Measurements from ENCODE around the gene PCID2.
"Not testable (repeated sequence)": the region's sequence is repeated elsewhere in the genome, so short reads cannot be mapped to it uniquely, and the experiment has no call there.

The PCID2 gene

DNA sequence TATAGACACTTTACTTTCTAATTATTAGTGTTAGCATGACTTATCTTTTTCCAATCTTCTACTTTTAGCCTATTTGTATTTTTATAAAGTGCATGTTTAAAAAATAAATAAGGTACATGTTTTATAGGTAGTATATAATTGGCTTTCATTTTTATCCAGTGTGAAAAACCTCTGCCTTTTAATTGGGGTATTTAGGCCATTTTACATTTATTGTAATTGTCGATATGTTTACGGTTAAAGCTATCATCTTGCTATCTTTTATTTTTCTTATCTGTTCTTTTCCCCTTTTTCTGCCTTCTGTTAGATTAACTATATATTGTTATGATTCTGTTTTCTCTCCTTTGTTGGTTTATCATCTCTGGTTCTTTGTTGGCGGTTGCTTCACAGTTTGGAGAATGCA lies 40.9 kb downstream of the PCID2 start:
- no peak for DNase-seq (ENCODE audit: low spot score)
- TF ChIP-seq CTCF (IDR thresholded peaks at IDR 0.05; ENCODE audit: borderline replicate concordance, control extremely low read depth, extremely low read depth, insufficient read depth, missing control alignments) = no peak
- in situ Hi-C loops (cut with MboI; ENCODE audit: low sequenced_read_pairs, unreplicated experiment) = no loop called here

- DNase-seq (ENCODE audit: low spot score) = no peak
- no peak for TF ChIP-seq CTCF (IDR thresholded peaks at IDR 0.05; ENCODE audit: borderline replicate concordance, control extremely low read depth, extremely low read depth, insufficient read depth, missing control alignments)
- in situ Hi-C loops (cut with MboI; ENCODE audit: low sequenced_read_pairs, unreplicated experiment) = no loop called here
Measured at GRCh38 chr13:113167155-113167554, 41.3 kb downstream of the PCID2 start.

- TF ChIP-seq CTCF (IDR thresholded peaks at IDR 0.05; ENCODE audit: borderline replicate concordance, control extremely low read depth, extremely low read depth, insufficient read depth, missing control alignments) = no peak
- DNase-seq (ENCODE audit: low spot score) = no peak
Measured at GRCh38 chr13:113166681-113167080, 41.8 kb downstream of the PCID2 start.

GRCh38 chr13:113166266-113166665 lies 42.2 kb downstream of the PCID2 start:
- DNase-seq (ENCODE audit: low spot score) = no peak
- TF ChIP-seq CTCF (IDR thresholded peaks at IDR 0.05; ENCODE audit: borderline replicate concordance, control extremely low read depth, extremely low read depth, insufficient read depth, missing control alignments) = no peak
- in situ Hi-C loops (cut with MboI; ENCODE audit: low sequenced_read_pairs, unreplicated experiment) = no loop called here

More at GRCh38 chr13:113166681-113167080, 41.8 kb downstream of the PCID2 start:
- in situ Hi-C loops (cut with MboI; ENCODE audit: low sequenced_read_pairs, unreplicated experiment) = no loop called here

- no peak for DNase-seq (ENCODE audit: low spot score)
- no peak for TF ChIP-seq CTCF (IDR thresholded peaks at IDR 0.05; ENCODE audit: borderline replicate concordance, control extremely low read depth, extremely low read depth, insufficient read depth, missing control alignments)
- in situ Hi-C loops (cut with MboI; ENCODE audit: low sequenced_read_pairs, unreplicated experiment) = no loop called here
Measured at GRCh38 chr13:113164492-113164891, 44.0 kb downstream of the PCID2 start.

GRCh38 chr13:113162783-113163685 lies 45.4 kb downstream of the PCID2 start:
- TF ChIP-seq CTCF (IDR thresholded peaks at IDR 0.05; ENCODE audit: borderline replicate concordance, control extremely low read depth, extremely low read depth, insufficient read depth, missing control alignments) = no peak
- no peak for DNase-seq (ENCODE audit: low spot score)
- in situ Hi-C loops (cut with MboI; ENCODE audit: low sequenced_read_pairs, unreplicated experiment) = no loop called here

DNA sequence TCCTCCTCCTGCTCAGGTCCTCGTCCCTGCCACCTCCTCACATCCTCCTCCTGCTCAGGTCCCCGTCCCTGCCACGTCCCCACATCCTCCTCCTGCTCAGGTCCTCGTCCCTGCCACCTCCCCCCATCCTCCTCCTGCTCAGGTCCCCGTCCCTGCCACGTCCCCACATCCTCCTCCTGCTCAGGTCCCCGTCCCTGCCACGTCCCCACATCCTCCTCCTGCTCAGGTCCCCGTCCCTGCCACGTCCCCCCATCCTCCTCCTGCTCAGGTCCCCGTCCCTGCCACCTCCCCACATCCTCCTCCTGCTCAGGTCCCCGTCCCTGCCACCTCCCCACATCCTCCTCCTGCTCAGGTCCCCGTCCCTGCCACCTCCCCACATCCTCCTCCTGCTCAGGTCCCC lies 46.5 kb downstream of the PCID2 start:
- in situ Hi-C loops (cut with MboI; ENCODE audit: low sequenced_read_pairs, unreplicated experiment); DNase-seq (ENCODE audit: low spot score): not testable (repeated sequence)

All from GM13976 (cell line).